ENCODE measurements around the gene PLCB1. TPM values are rescaled to one million over a fixed set of nuclear protein-coding genes. Genes with fewer than 3 reads are reported as not detected.

The PLCB1 gene
- total and polyA plus RNA-seq, 7 donors = 1.5 to 10.7 (median 4.2) TPM

GRCh38 chr20:8652396-8652795 lies 520.3 kb downstream of the PLCB1 start:
- H3K4me1 ChIP-seq = no peaks in the 10 kb centered on the region
- H3K9me3 ChIP-seq = no peaks in the 10 kb centered on the region
- H3K27ac ChIP-seq = no peak overlapping the region
- H3K27me3 ChIP-seq (ENCODE audit: insufficient read depth in 3 of 3, low read length in 2 of 3) = no peaks in the 10 kb centered on the region
- H3K36me3 ChIP-seq (ENCODE audit: insufficient read depth in 1 of 2, low read depth in 1 of 2) = no peaks in the 10 kb centered on the region
- DNase-seq = no peak
- intact Hi-C loops (cut with DNase I) = no loop called here
- no peak for ATAC-seq
- no peak for TF ChIP-seq CTCF (IDR thresholded peaks at IDR 0.05)
- H3K4me3 ChIP-seq = no peak overlapping the region
- 60 to 80% (median 63%) methylated on average over 3 of the region's 3 CpGs for WGBS, 3 donors

- no peak for TF ChIP-seq CTCF (IDR thresholded peaks at IDR 0.05)
- Histone ChIP-seq H3K27ac (no peak overlapping the region), H3K27me3 (ENCODE audit: insufficient read depth in 3 of 3, low read length in 2 of 3) (no peaks in the 10 kb centered on the region), H3K9me3 (no peaks in the 10 kb centered on the region), H3K4me3 (no peak overlapping the region), H3K4me1 (no peaks in the 10 kb centered on the region), H3K36me3 (ENCODE audit: insufficient read depth in 1 of 2, low read depth in 1 of 2) (no peaks in the 10 kb centered on the region)
- intact Hi-C loops (cut with DNase I) = no loop called here
- WGBS, 3 donors = 69 to 80% (median 77%) methylated on average over 2 of the region's 2 CpGs
- ATAC-seq (no peak), DNase-seq (no peak)
Observed at GRCh38 chr20:8654486-8654885, 522.4 kb downstream of the PLCB1 start.

GRCh38 chr20:8656335-8656734 lies 524.3 kb downstream of the PLCB1 start:
- WGBS, 3 donors = 78 to 81% (median 80%) methylated on average over 1 of the region's 1 CpG
- Histone ChIP-seq H3K27me3 (ENCODE audit: insufficient read depth in 3 of 3, low read length in 2 of 3) (no peaks in the 10 kb centered on the region), H3K4me1 (no peaks in the 10 kb centered on the region), H3K4me3 (no peak overlapping the region), H3K27ac (no peak overlapping the region), H3K9me3 (no peaks in the 10 kb centered on the region), H3K36me3 (ENCODE audit: insufficient read depth in 1 of 2, low read depth in 1 of 2) (no peaks in the 10 kb centered on the region)
- TF ChIP-seq CTCF (IDR thresholded peaks at IDR 0.05) = no peak
- DNase-seq = no peak
- ATAC-seq = no peak
- intact Hi-C loops (cut with DNase I) = no loop called here

- no peak for DNase-seq
- TF ChIP-seq CTCF (IDR thresholded peaks at IDR 0.05) = no peak
- intact Hi-C loops (cut with DNase I) = no loop called here
- Histone ChIP-seq H3K4me3 (no peak overlapping the region), H3K27me3 (ENCODE audit: insufficient read depth in 3 of 3, low read length in 2 of 3) (no peaks in the 10 kb centered on the region), H3K27ac (no peak overlapping the region), H3K4me1 (no peaks in the 10 kb centered on the region), H3K9me3 (no peaks in the 10 kb centered on the region), H3K36me3 (ENCODE audit: insufficient read depth in 1 of 2, low read depth in 1 of 2) (no peaks in the 10 kb centered on the region)
- no peak for ATAC-seq
Observed at GRCh38 chr20:8657664-8658063, 525.6 kb downstream of the PLCB1 start.

GRCh38 chr20:8658103-8658502 lies 526.0 kb downstream of the PLCB1 start:
- Histone ChIP-seq H3K27ac (no peak overlapping the region), H3K9me3 (no peaks in the 10 kb centered on the region), H3K4me1 (peaks cover under 1% of the 10 kb centered on the region), H3K36me3 (ENCODE audit: insufficient read depth in 1 of 2, low read depth in 1 of 2) (no peaks in the 10 kb centered on the region), H3K4me3 (no peak overlapping the region), H3K27me3 (ENCODE audit: insufficient read depth in 3 of 3, low read length in 2 of 3) (no peaks in the 10 kb centered on the region)
- no peak for ATAC-seq
- intact Hi-C loops (cut with DNase I) = no loop called here
- no peak for DNase-seq
- WGBS, 3 donors = 93 to 96% (median 93%) methylated on average over 3 of the region's 3 CpGs
- TF ChIP-seq CTCF (IDR thresholded peaks at IDR 0.05) = no peak
